H1 (cell line): ENCODE results near the gene CORO2B. TPM values are rescaled to one million over a fixed set of nuclear protein-coding genes. Genes with fewer than 3 reads are reported as not detected.
"Not testable (repeated sequence)": the region's sequence is repeated elsewhere in the genome, so short reads cannot be mapped to it uniquely, and the experiment has no call there.

Experiments used
- CTCF ChIA-PET: fragments of 300-600 bp; sonication (Branson Sonifier 250); formaldehyde crosslinking; loops from one replicate; lab custom pipeline; 2021; ENCODE audit not compliant: partially characterized antibody; lab: Charles Lee
- POLR2A ChIA-PET: fragments of 300-600 bp; sonication (Branson Sonifier 250); formaldehyde crosslinking; loops from one replicate; lab custom pipeline; 2021; ENCODE audit warnings: inconsistent platforms; ENCODE audit not compliant: partially characterized antibody; lab: Charles Lee
- DNase-seq, 2 experiments: peaks; one replicate each; pipeline versions ENCODE4 v3.0.0 to v3.0.0-alpha.2; 2010 to 2022; ENCODE audit warnings: low spot score in 2 of 2, low read depth in 1 of 2, mixed read lengths in 1 of 2
- FAIRE-seq: peaks from 2 replicates; lab custom pipeline; 2011; peaks lifted over from hg19 to GRCh38; lab: Jason Lieb, UNC
- H2AFZ ChIP-seq: 2 replicates; pipeline ENCODE4 v1.8.1; 2012; ENCODE audit warnings: low read length, inconsistent platforms
- H2AK5ac ChIP-seq: 2 replicates; pipeline ENCODE4 v1.6.1; 2013; ENCODE audit warnings: low read depth, low read length
- H2BK120ac ChIP-seq: replicated peaks from 2 replicates; pipeline ENCODE3; 2013; ENCODE audit warnings: low read depth, low read length, inconsistent platforms
- H2BK12ac ChIP-seq: 2 replicates; pipeline ENCODE4 v1.6.1; 2013; ENCODE audit warnings: low read depth, low read length
- H2BK15ac ChIP-seq: 2 replicates; pipeline ENCODE4 v1.6.1; 2013; ENCODE audit warnings: low read length
- H2BK20ac ChIP-seq: 2 replicates; pipeline ENCODE4 v1.6.1; 2013; ENCODE audit warnings: low read length
- H2BK5ac ChIP-seq: 2 replicates; pipeline ENCODE4 v1.6.1; 2013; ENCODE audit warnings: low read depth, low read length
- H3K14ac ChIP-seq: 2 replicates; pipeline ENCODE4 v1.6.1; 2013; ENCODE audit warnings: inconsistent platforms; ENCODE audit not compliant: insufficient read length
- H3K18ac ChIP-seq: 2 replicates; pipeline ENCODE4 v1.6.1; 2013; ENCODE audit warnings: low read length; ENCODE audit errors: extremely low read depth
- H3K23ac ChIP-seq: 2 replicates; pipeline ENCODE4 v1.6.1; 2013; ENCODE audit warnings: inconsistent platforms; ENCODE audit not compliant: insufficient read length
- H3K23me2 ChIP-seq: 2 replicates; pipeline ENCODE4 v1.6.1; 2013; ENCODE audit warnings: low read depth, low read length
- H3K27ac ChIP-seq: 2 replicates; pipeline ENCODE4 v1.6.1; 2011; ENCODE audit warnings: low read depth, low read length, inconsistent platforms
- H3K27me3 ChIP-seq, 4 experiments: replicated peaks in 1 of 4; 1 replicate in 1 of 4; 2 replicates in 3 of 4; pipeline versions ENCODE4 v1.6.1 to v1.8.1; 2011 to 2013; ENCODE audit warnings: low read length in 3 of 4, mild to moderate bottlenecking in 3 of 4, inconsistent platforms in 2 of 4, mixed read lengths in 2 of 4, moderate library complexity in 1 of 4; ENCODE audit not compliant: control insufficient read depth in 3 of 4, insufficient read depth in 3 of 4; ENCODE audit errors: extremely low read depth in 1 of 4
- H3K36me3 ChIP-seq, 4 experiments: 2 replicates each; pipeline versions ENCODE4 v1.6.1 to v1.8.1; 2011 to 2013; ENCODE audit warnings: mild to moderate bottlenecking in 4 of 4, low read length in 3 of 4, moderate library complexity in 2 of 4, control low read depth in 1 of 4, inconsistent platforms in 1 of 4; ENCODE audit not compliant: insufficient read depth in 4 of 4, control insufficient read depth in 2 of 4
- H3K4ac ChIP-seq: replicated peaks from 2 replicates; pipeline ENCODE3; 2013; ENCODE audit warnings: low read length, low read depth, mixed read lengths, inconsistent platforms; ENCODE audit not compliant: insufficient read length
- H3K4me1 ChIP-seq, 4 experiments: replicated peaks in 1 of 4; 1 replicate in 1 of 4; 2 replicates in 3 of 4; pipeline versions ENCODE4 v1.6.1 to v1.8.1; 2011 to 2013; ENCODE audit warnings: low read length in 3 of 4, inconsistent platforms in 2 of 4, mixed read lengths in 1 of 4; ENCODE audit not compliant: insufficient read depth in 4 of 4, control insufficient read depth in 3 of 4
- H3K4me2 ChIP-seq, 2 experiments: 2 replicates each; pipeline versions ENCODE4 v1.6.1 to v1.8.1; 2011 to 2013; ENCODE audit warnings: low read depth in 2 of 2, low read length in 2 of 2, control low read depth in 1 of 2, inconsistent platforms in 1 of 2, mild to moderate bottlenecking in 1 of 2; ENCODE audit not compliant: insufficient read depth in 1 of 2
- H3K4me3 ChIP-seq, 4 experiments: fragments of 200-600, 300-600 bp in 1 of 4; sonication (generic), shearing (Covaris generic), sonication (Bioruptor Twin) in 1 of 4; 2 replicates each; pipeline versions ENCODE4 v1.5.1 to v1.8.1; 2011 to 2016; ENCODE audit warnings: low read length in 4 of 4, low read depth in 3 of 4, control low read depth in 2 of 4, inconsistent platforms in 2 of 4, mild to moderate bottlenecking in 2 of 4, mixed read lengths in 1 of 4, moderate library complexity in 1 of 4; ENCODE audit not compliant: insufficient read depth in 2 of 4; ENCODE audit errors: extremely low read depth in 1 of 4
- H3K56ac ChIP-seq: replicated peaks from 2 replicates; pipeline ENCODE3; 2013; ENCODE audit warnings: low read depth, mild to moderate bottlenecking, mixed read lengths, low read length, inconsistent platforms; ENCODE audit not compliant: insufficient read length
- H3K79me1 ChIP-seq: 2 replicates; pipeline ENCODE4 v1.6.1; 2013; ENCODE audit warnings: low read depth, low read length, control low read depth
- H3K79me2 ChIP-seq, 2 experiments: 2 replicates each; pipeline versions ENCODE4 v1.6.1 to v1.8.1; 2012 to 2013; ENCODE audit warnings: low read length in 2 of 2, mild to moderate bottlenecking in 2 of 2, inconsistent platforms in 1 of 2; ENCODE audit not compliant: insufficient read depth in 2 of 2, control insufficient read depth in 1 of 2
- H3K9ac ChIP-seq, 4 experiments: replicated peaks in 1 of 4; 1 replicate in 1 of 4; 2 replicates in 3 of 4; pipeline versions ENCODE4 v1.6.1 to v1.8.1; 2011 to 2013; ENCODE audit warnings: low read depth in 3 of 4, low read length in 3 of 4, control low read depth in 2 of 4, mild to moderate bottlenecking in 2 of 4, moderate library complexity in 2 of 4, inconsistent platforms in 1 of 4; ENCODE audit errors: extremely low read depth in 1 of 4
- H3K9me3 ChIP-seq, 2 experiments: 2 replicates each; pipeline versions ENCODE4 v1.6.1 to v1.8.1; 2012 to 2013; ENCODE audit warnings: mild to moderate bottlenecking in 2 of 2, moderate library complexity in 2 of 2, control low read depth in 1 of 2, inconsistent platforms in 1 of 2, low read depth in 1 of 2, low read length in 1 of 2, mixed read lengths in 1 of 2; ENCODE audit not compliant: insufficient read depth in 2 of 2
- H4K20me1 ChIP-seq, 2 experiments: replicated peaks in 1 of 2; 2 replicates each; pipeline versions ENCODE3 to v1.8.1; 2011 to 2013; ENCODE audit warnings: inconsistent platforms in 2 of 2, low read length in 2 of 2, mild to moderate bottlenecking in 1 of 2; ENCODE audit not compliant: insufficient read depth in 2 of 2, control insufficient read depth in 1 of 2
- H4K5ac ChIP-seq: 2 replicates; pipeline ENCODE4 v1.6.1; 2013; ENCODE audit warnings: low read length, low read depth, mixed read lengths, inconsistent platforms; ENCODE audit not compliant: insufficient read length
- H4K8ac ChIP-seq: 2 replicates; pipeline ENCODE4 v1.8.0; 2013; ENCODE audit warnings: mild to moderate bottlenecking, moderate library complexity, low read length, inconsistent platforms; ENCODE audit not compliant: insufficient read depth; ENCODE audit errors: extremely low read depth
- H4K91ac ChIP-seq: replicated peaks from 2 replicates; pipeline ENCODE3; 2013; ENCODE audit warnings: low read length, mixed read lengths, inconsistent platforms; ENCODE audit not compliant: insufficient read length
- SP1 ChIP-seq: IDR thresholded peaks from 2 replicates; pipeline ENCODE4 v1.6.1; 2011; ENCODE audit warnings: low read depth, low read length
- ZNF274 ChIP-seq: IDR thresholded peaks from 2 replicates; pipeline ENCODE4 v1.7.0; 2012; ENCODE audit warnings: low read length, borderline replicate concordance; ENCODE audit errors: extremely low read depth
- WGBS, 2 experiments: shearing (Covaris generic) in 1 of 2; methylation state at CpG; one replicate each; pipeline versions ENCODE4 v1.1.6 to v1.1.7; 2013 to 2015; ENCODE audit warnings: low lambda C conversion rate in 2 of 2, mixed read lengths in 2 of 2, inconsistent platforms in 1 of 2, low coverage in 1 of 2, missing lambda C conversion rate in 1 of 2; ENCODE audit not compliant: insufficient replicate concordance in 2 of 2, insufficient coverage in 1 of 2, insufficient read length in 1 of 2; ENCODE audit errors: extremely low coverage in 1 of 2, missing lambda C conversion rate in 1 of 2; 5-methylcytosine and 5-hydroxymethylcytosine counted together
- polyA plus RNA-seq, 7 experiments: library from polyadenylated mRNA; depleted of rRNA in 3 of 7; stranded (reverse) in 5 of 7; unstranded in 2 of 7; fragments of >200 nt in 5 of 7; fragments of 200-250 nt in 2 of 7; gene quantifications; 1 replicate in 5 of 7; 2 replicates in 1 of 7; 4 replicates in 1 of 7; pipeline versions ENCODE4 v1.2.1 to v1.2.3, GENCODE V29; 2011 to 2013; ENCODE audit warnings: missing spikeins in 2 of 7, mixed read lengths in 2 of 7
- total RNA-seq: library from RNA; stranded (reverse); fragmentation: NEBNext Ultra II Directional; extraction: Animal tissue kit (Norgen Biotek cat#: 25700); gene quantifications from 2 replicates; pipeline ENCODE4 v1.2.1, GENCODE V29; 2021
- TF ChIP-seq, protein P1 (sequence below): IDR thresholded peaks from 2 replicates; pipeline ENCODE4 v1.6.1; 2011; ENCODE audit warnings: low read length, improper control_type of control experiment

CORO2B gene
- total and polyA plus RNA-seq, 2 of the 8 experiments (the other 6 are each of a cell fraction or from before 2014, with no cell fraction given): 3.4 to 6.7 TPM

DNA sequence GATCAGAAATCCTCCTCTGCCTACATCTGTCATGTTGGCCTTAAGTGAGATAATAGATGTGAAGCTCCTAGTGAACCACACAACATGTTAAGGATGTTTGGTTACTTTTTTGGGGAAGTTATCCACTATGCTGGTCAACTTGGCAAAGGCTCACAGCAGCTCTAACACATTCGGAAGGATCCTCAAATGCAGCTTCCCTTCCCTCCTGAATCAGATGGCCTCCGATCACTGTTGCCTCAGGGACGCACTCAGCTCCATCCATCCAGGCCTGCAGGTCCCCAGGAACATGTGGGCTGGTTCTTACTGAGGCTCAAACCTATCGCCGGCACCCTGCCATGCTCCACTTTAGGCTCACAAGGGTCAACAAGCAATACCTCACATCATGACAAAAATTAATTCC lies 67.9 kb downstream of the CORO2B start (continued):
- TF ChIP-seq, protein P1, sequence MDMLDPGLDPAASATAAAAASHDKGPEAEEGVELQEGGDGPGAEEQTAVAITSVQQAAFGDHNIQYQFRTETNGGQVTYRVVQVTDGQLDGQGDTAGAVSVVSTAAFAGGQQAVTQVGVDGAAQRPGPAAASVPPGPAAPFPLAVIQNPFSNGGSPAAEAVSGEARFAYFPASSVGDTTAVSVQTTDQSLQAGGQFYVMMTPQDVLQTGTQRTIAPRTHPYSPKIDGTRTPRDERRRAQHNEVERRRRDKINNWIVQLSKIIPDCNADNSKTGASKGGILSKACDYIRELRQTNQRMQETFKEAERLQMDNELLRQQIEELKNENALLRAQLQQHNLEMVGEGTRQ: no peak
- TF ChIP-seq ZNF274 (no peak), SP1 (no peak)

DNA sequence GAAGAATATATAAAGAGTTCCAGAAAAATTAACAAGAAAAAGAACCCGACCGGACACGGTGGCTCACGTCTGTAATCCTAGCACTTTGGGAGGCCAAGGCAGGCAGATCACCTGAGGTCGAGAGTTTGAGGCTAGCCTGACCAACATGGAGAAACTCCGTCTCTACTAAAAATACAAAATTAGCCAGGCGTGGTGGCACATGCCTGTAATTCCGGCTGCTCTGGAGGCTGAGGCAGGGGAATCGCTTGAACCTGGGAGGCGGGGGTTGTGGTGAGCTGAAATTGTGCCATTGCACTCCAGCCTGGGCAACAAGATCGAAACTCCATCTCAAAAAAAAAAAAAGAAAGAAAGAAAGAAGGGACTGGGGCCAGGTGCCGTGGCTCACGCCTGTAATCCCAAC lies 68.6 kb downstream of the CORO2B start:
- H3K9me3 ChIP-seq, H3K23ac ChIP-seq, H2BK20ac ChIP-seq, H3K14ac ChIP-seq, H3K36me3 ChIP-seq, H4K20me1 ChIP-seq, H4K91ac ChIP-seq, H2BK15ac ChIP-seq, H2BK120ac ChIP-seq, H3K79me2 ChIP-seq, H3K18ac ChIP-seq, H2BK12ac ChIP-seq, FAIRE-seq, H3K79me1 ChIP-seq, H3K4me3 ChIP-seq, H2AK5ac ChIP-seq, H2AFZ ChIP-seq, H3K4me2 ChIP-seq, H3K27me3 ChIP-seq, DNase-seq, H2BK5ac ChIP-seq, H3K27ac ChIP-seq, H3K56ac ChIP-seq, H4K8ac ChIP-seq, H3K4ac ChIP-seq, H3K9ac ChIP-seq, H4K5ac ChIP-seq, H3K23me2 ChIP-seq: not testable (repeated sequence)
- CTCF ChIA-PET: interaction anchor here (0.7 to 24.3 kb wide), 5 partner anchors 14 to 87 kb away, joined by 3 to 569 read pairs (median 14); no protein-coding TSS in a partner anchor
- 90% methylated on average over 11 of the region's 13 CpGs; no CpG with 5 or more reads in 1 of the 2 experiments for WGBS, 2 experiments
- POLR2A ChIA-PET: interaction anchor here (0.8 kb wide), 1 partner anchor 16 kb away, joined by 3 read pairs; no protein-coding TSS in a partner anchor
- H3K4me1 ChIP-seq: peaks cover 0 to 16% (median 7%) of the 10 kb centered on the region in 4 experiments; a peak in 5 of 7 replicates
